K562 (cell line): Measurements from ENCODE around the gene KCTD7. TPM values are rescaled to one million over a fixed set of nuclear protein-coding genes. Genes with fewer than 3 reads are reported as not detected.

Experiments used
- ATAC-seq: fragments of 200-7000 bp; cut with Tn5 transposase; 3 replicates; pipeline ENCODE4 v1.9.1; 2020; ENCODE audit warnings: moderate library complexity
- BruUV-seq: library from RNA; stranded (reverse); fragments of 400-500 nt; replicated peaks from 2 replicates; lab custom pipeline; 2021; lab: Mats Ljungman, UMichigan
- CTCF ChIA-PET: fragments of 300-600 bp; formaldehyde crosslinking; extraction: SDS; loops from one replicate; lab custom pipeline; 2021; ENCODE audit warnings: low intra/inter-chr PET ratio; lab: Yijun Ruan, JAX
- POLR2A ChIA-PET: fragments of 300-600, 350-650 bp; sonication (Branson Sonifier 250); formaldehyde crosslinking; extraction: SDS; loops from one replicate; lab custom pipeline; 2021; ENCODE audit warnings: antibody characterized with exemption, inconsistent platforms; lab: Yijun Ruan, JAX
- DNase-seq, 4 experiments: peaks; one replicate each; pipeline versions ENCODE4 v3.0.0 to v3.0.0-alpha.2; 2011 to 2018; ENCODE audit warnings: low spot score in 3 of 4, mixed read lengths in 3 of 4; ENCODE audit errors: extremely low read depth in 1 of 4
- FAIRE-seq: peaks from 2 replicates; lab custom pipeline; 2011; peaks lifted over from hg19 to GRCh38; lab: Jason Lieb, UNC
- H2AFZ ChIP-seq: 2 replicates; pipeline ENCODE4 v1.6.0; 2011; ENCODE audit warnings: low read depth, low read length, control low read depth, inconsistent platforms
- H3K27ac ChIP-seq: fragments of 200-600 bp; 3 replicates; pipeline ENCODE4 v1.8.0; 2011; ENCODE audit warnings: low read depth, mild to moderate bottlenecking, control low read depth, inconsistent platforms, low read length, moderate library complexity, mixed read lengths; ENCODE audit errors: extremely low read depth
- H3K27me3 ChIP-seq, 2 experiments: fragments of 300-600 bp in 1 of 2; 2 replicates in 1 of 2; 3 replicates in 1 of 2; pipeline versions ENCODE4 v1.6.0 to v1.8.0; 2011; ENCODE audit warnings: inconsistent platforms in 2 of 2, low read length in 2 of 2, mild to moderate bottlenecking in 1 of 2, mixed read lengths in 1 of 2, moderate library complexity in 1 of 2; ENCODE audit not compliant: control insufficient read depth in 2 of 2, insufficient read depth in 2 of 2
- H3K36me3 ChIP-seq: fragments of 300-600 bp; 3 replicates; pipeline ENCODE4 v1.8.0; 2011; ENCODE audit warnings: mild to moderate bottlenecking, low read length, inconsistent platforms; ENCODE audit not compliant: control insufficient read depth, insufficient read depth
- H3K4me1 ChIP-seq, 2 experiments: fragments of 200-600 bp in 1 of 2; replicated peaks in 1 of 2; 2 replicates in 1 of 2; 3 replicates in 1 of 2; pipeline versions ENCODE4 v1.5.1 to v1.8.0; 2011; ENCODE audit warnings: inconsistent platforms in 2 of 2, low read length in 2 of 2, mild to moderate bottlenecking in 1 of 2, mixed read lengths in 1 of 2, moderate library complexity in 1 of 2; ENCODE audit not compliant: control insufficient read depth in 2 of 2, insufficient read depth in 2 of 2
- H3K4me2 ChIP-seq: 2 replicates; pipeline ENCODE4 v1.6.1; 2011; ENCODE audit warnings: low read length, control low read depth, inconsistent platforms, mixed read lengths; ENCODE audit not compliant: insufficient read depth
- H3K4me3 ChIP-seq: fragments of 200-600 bp; sonication (generic), shearing (Covaris generic); 2 replicates; pipeline ENCODE4 v1.5.1; 2016; ENCODE audit warnings: control low read depth, inconsistent platforms
- H3K79me2 ChIP-seq: fragments of 200-600 bp; 3 replicates; pipeline ENCODE4 v1.8.0; 2011; ENCODE audit warnings: low read length, inconsistent platforms; ENCODE audit not compliant: control insufficient read depth, insufficient read depth
- H3K9ac ChIP-seq, 2 experiments: 2 replicates each; pipeline versions ENCODE4 v1.6.0 to v1.6.1; 2011; ENCODE audit warnings: low read depth in 2 of 2, low read length in 2 of 2, control low read depth in 1 of 2, inconsistent platforms in 1 of 2, mild to moderate bottlenecking in 1 of 2, mixed read lengths in 1 of 2; ENCODE audit not compliant: insufficient read depth in 1 of 2
- H3K9me1 ChIP-seq: one replicate; pipeline ENCODE4 v1.6.0; 2011; ENCODE audit warnings: inconsistent platforms, mild to moderate bottlenecking, low read length, moderate library complexity; ENCODE audit not compliant: control insufficient read depth, insufficient read depth
- H3K9me3 ChIP-seq: replicated peaks from 2 replicates; pipeline ENCODE4 v1.5.1; 2011; ENCODE audit warnings: low read depth, low read length, inconsistent platforms; ENCODE audit not compliant: control insufficient read depth, insufficient read depth
- H4K20me1 ChIP-seq: replicated peaks from 2 replicates; pipeline ENCODE4 v1.6.1; 2011; ENCODE audit warnings: low read length, inconsistent platforms, mixed read lengths; ENCODE audit not compliant: control insufficient read depth, insufficient read depth
- ARID4B ChIP-seq: sonication (generic); formaldehyde crosslinking; IDR thresholded peaks from 2 replicates; pipeline ENCODE4 v1.8.0; 2022; ENCODE audit warnings: mild to moderate bottlenecking, missing genetic modification reagents
- KAT7 ChIP-seq: sonication (generic); formaldehyde crosslinking; IDR thresholded peaks from 2 replicates; pipeline ENCODE4 v1.8.0; 2022; ENCODE audit warnings: missing genetic modification reagents, mild to moderate bottlenecking, borderline replicate concordance
- KDM1A ChIP-seq, 2 experiments: fragments of 450-650 bp; IDR thresholded peaks; 2 replicates each; pipeline ENCODE4 v1.6.1; 2016; ENCODE audit warnings: mild to moderate bottlenecking in 2 of 2
- KLF16 ChIP-seq: IDR thresholded peaks from 2 replicates; pipeline ENCODE4 v1.6.1; 2016; ENCODE audit warnings: antibody characterized with exemption
- NR2C2 ChIP-seq, 2 experiments: fragments of 200-800 bp in 1 of 2; sonication (Bioruptor generic) in 1 of 2; sonication (generic) in 1 of 2; formaldehyde crosslinking in 1 of 2; IDR thresholded peaks; 2 replicates each; pipeline versions ENCODE4 v1.6.1 to v1.8.0; 2016 to 2022; ENCODE audit warnings: mild to moderate bottlenecking in 1 of 2, missing compliant biosample characterization in 1 of 2, missing genetic modification characterization in 1 of 2, missing genetic modification reagents in 1 of 2
- PHB2 ChIP-seq: fragments of 450-650 bp; IDR thresholded peaks from 2 replicates; pipeline ENCODE4 v1.6.1; 2017; ENCODE audit warnings: low read depth
- PHF20 ChIP-seq: fragments of 450-650 bp; IDR thresholded peaks from 2 replicates; pipeline ENCODE4 v1.6.1; 2018; ENCODE audit not compliant: partially characterized antibody
- POLR2G ChIP-seq: fragments of 200-400 bp; formaldehyde crosslinking; IDR thresholded peaks from 2 replicates; pipeline ENCODE4 v1.6.1; 2017; ENCODE audit warnings: low read depth, mild to moderate bottlenecking, antibody characterized with exemption, low read length, moderate library complexity
- PTTG1 ChIP-seq: fragments of 450-650 bp; IDR thresholded peaks from 2 replicates; pipeline ENCODE4 v1.6.1; 2016; ENCODE audit warnings: low read depth, mild to moderate bottlenecking, missing genetic modification characterization, missing compliant biosample characterization
- SMARCA4 ChIP-seq: fragments of 450-650 bp; IDR thresholded peaks from 2 replicates; pipeline ENCODE4 v1.6.1; 2016
- ZNF408 ChIP-seq: fragments of 250-450 bp; sonication (Bioruptor Pico); IDR thresholded peaks from 2 replicates; pipeline ENCODE4 v1.4.0; 2020; ENCODE audit warnings: low read depth, mild to moderate bottlenecking, moderate library complexity
- ZNF444 ChIP-seq: fragments of 250-450 bp; sonication (Bioruptor Pico); IDR thresholded peaks from 2 replicates; pipeline ENCODE4 v1.4.0; 2020; ENCODE audit warnings: mild to moderate bottlenecking, moderate library complexity
- ZNF696 ChIP-seq: fragments of 250-450 bp; sonication (Bioruptor Pico); conservative IDR thresholded peaks from 2 replicates; pipeline ENCODE4 v1.4.0; 2020; ENCODE audit warnings: mild to moderate bottlenecking, moderate library complexity
- ZNF75A ChIP-seq: fragments of 450-650 bp; formaldehyde crosslinking; IDR thresholded peaks from 2 replicates; pipeline ENCODE4 v1.4.0; 2020; ENCODE audit warnings: mild to moderate bottlenecking
- WGBS: fragments of 100-300 bp; shearing (Covaris generic); methylation state at CpG from one replicate; pipeline ENCODE4 v1.1.6; 2016; ENCODE audit warnings: low coverage, mixed read lengths; ENCODE audit not compliant: insufficient coverage; ENCODE audit errors: missing lambda C conversion rate; 5-methylcytosine and 5-hydroxymethylcytosine counted together
- in situ Hi-C: fragments of 300-500 bp; cut with MboI; formaldehyde crosslinking; loops from 4 replicates; pipeline ENCODE4 v1.15.0; 2018; ENCODE audit warnings: inconsistent platforms, mixed read lengths
- intact Hi-C: fragments of 100-400 bp; cut with micrococcal nuclease; formaldehyde crosslinking; loops from 2 replicates; pipeline ENCODE4 v1.14.2; 2022
- polyA plus RNA-seq, 8 experiments: library from polyadenylated mRNA; depleted of rRNA in 4 of 8; stranded (reverse) in 5 of 8; unstranded in 3 of 8; fragments of >200 nt; fragmentation: Nextera tagmentation in 2 of 8; fragmentation: Illumina TruSeq in 1 of 8; extraction: Ambion mirVana in 2 of 8; extraction: Trizol in 1 of 8; gene quantifications; 2 replicates each; pipeline versions ENCODE4 v1.2.1 to v1.2.3, GENCODE V29; 2011 to 2014; ENCODE audit warnings: inconsistent platforms in 1 of 8, missing spikeins in 1 of 8
- total RNA-seq, 7 experiments: library from RNA; depleted of rRNA in 6 of 7; stranded (reverse); fragments of >200 nt in 6 of 7; fragmentation: Illumina TruSeq in 2 of 7; extraction: Trizol in 2 of 7; gene quantifications; 2 replicates each; pipeline versions ENCODE4 v1.2.1 to v1.2.3, GENCODE V29; 2011 to 2021; ENCODE audit warnings: low replicate concordance in 1 of 7
- TF ChIP-seq, protein P1 (sequence below), 2 experiments: fragments of 250-450 bp in 1 of 2; fragments of 450-650 bp in 1 of 2; sonication (Bioruptor Pico) in 1 of 2; IDR thresholded peaks; 2 replicates each; pipeline versions ENCODE4 v1.6.1 to v1.8.0; 2016 to 2021; ENCODE audit warnings: mild to moderate bottlenecking in 2 of 2, moderate library complexity in 2 of 2, missing compliant biosample characterization in 1 of 2, missing genetic modification characterization in 1 of 2

The KCTD7 gene
- total and polyA plus RNA-seq, 9 of the 15 experiments (the other 6 are each of a cell fraction or from before 2014, with no cell fraction given): 1.5 to 26.0 (median 9.0) TPM

- POLR2A ChIA-PET: interaction anchor here (0.5 to 1.1 kb wide), 5 partner anchors 14 to 436 kb away, joined by 3 to 4 read pairs (median 4); no protein-coding TSS in a partner anchor
- peaks cover 46% of the 10 kb centered on the region for H3K79me2 ChIP-seq
- TSS peak; percentile 94 for BruUV-seq
- peak overlapping the region; percentile 65 for H3K4me3 ChIP-seq
- H3K27me3 ChIP-seq: no peaks in the 10 kb centered on the region
- DNase-seq (peak; percentile 93 to 99 (median 95)), FAIRE-seq (peak; percentile 80), ATAC-seq (peak; percentile 97)
- peaks cover 16 to 39% of the 10 kb centered on the region in 2 experiments; a peak in 4 of 5 replicates for H3K4me1 ChIP-seq
- no peaks in the 10 kb centered on the region for H4K20me1 ChIP-seq
- peak overlapping the region; percentile 90 for H3K4me2 ChIP-seq
- WGBS: under 1% methylated on average over 75 of the region's 78 CpGs
- intact Hi-C loops (no loop called here), in situ Hi-C loops (no loop called here)
- H3K9ac ChIP-seq: peak overlapping the region; percentile 85 to 98
- peaks cover 4% of the 10 kb centered on the region; the same call in 2 of the 3 replicates for H3K36me3 ChIP-seq
- H2AFZ ChIP-seq: peak overlapping the region; percentile 85
- no peaks in the 10 kb centered on the region for H3K9me1 ChIP-seq
- H3K27ac ChIP-seq: peak overlapping the region; percentile 84
- no peaks in the 10 kb centered on the region for H3K9me3 ChIP-seq
- CTCF ChIA-PET: no interaction called here
- peak; percentile 89 for TF ChIP-seq POLR2G
- TF ChIP-seq, protein P1, sequence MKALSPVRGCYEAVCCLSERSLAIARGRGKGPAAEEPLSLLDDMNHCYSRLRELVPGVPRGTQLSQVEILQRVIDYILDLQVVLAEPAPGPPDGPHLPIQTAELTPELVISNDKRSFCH (CRISPR knock-in tag; IDR thresholded peaks at IDR 0.05): no peak
- TF ChIP-seq, protein P1 (tag; IDR thresholded peaks at IDR 0.05): no peak
- no peak for TF ChIP-seq PTTG1 (tag)
- no peak for TF ChIP-seq KLF16
- TF ChIP-seq NR2C2 (CRISPR knock-in tag; IDR thresholded peaks at IDR 0.05): 0 out of 2 replicates have a peak, but pooled peaks have one; percentile 39
- TF ChIP-seq NR2C2 (tag; IDR thresholded peaks at IDR 0.05): peak; percentile 53; the same call in 1 of the 2 replicates
- TF ChIP-seq ZNF696 (CRISPR knock-in tag): no peak
- no peak for TF ChIP-seq ZNF444
- no peak for TF ChIP-seq ZNF408 (CRISPR knock-in tag)
- TF ChIP-seq PHB2: no peak
- TF ChIP-seq PHF20: peak; percentile 85
- TF ChIP-seq ARID4B (CRISPR knock-in tag): peak; percentile 75; the same call in 1 of the 2 replicates
- TF ChIP-seq KDM1A (IDR thresholded peaks at IDR 0.05): no peak; a peak in 1 of 4 replicates
- TF ChIP-seq SMARCA4: 0 out of 2 replicates have a peak, but pooled peaks have one; percentile 16
- peak; percentile 50 for TF ChIP-seq KAT7 (CRISPR knock-in tag)
- 0 out of 2 replicates have a peak, but pooled peaks have one; percentile 46 for TF ChIP-seq ZNF75A (CRISPR knock-in tag)
These were observed 53.0 kb downstream of the KCTD7 start for GRCh38 chr7:66681491-66682349.
